Hepatocyte (in vitro differentiated cells): ENCODE measurements around the gene GLIS2. TPM values are rescaled to one million over a fixed set of nuclear protein-coding genes. Genes with fewer than 3 reads are reported as not detected.

Source experiments
- DNase-seq: peaks from one replicate; pipeline ENCODE4 v3.0.0-alpha.2; 2016; ENCODE audit warnings: low spot score
- H2AFZ ChIP-seq: fragments of 200-600 bp; sonication (generic); 2 replicates; pipeline ENCODE4 v1.6.0; 2016; ENCODE audit warnings: antibody characterized with exemption, mild to moderate bottlenecking
- H3K27ac ChIP-seq: fragments of 200-600 bp; sonication (generic); 2 replicates; pipeline ENCODE4 v1.5.1; 2016; ENCODE audit warnings: mild to moderate bottlenecking
- H3K27me3 ChIP-seq: fragments of 200-600 bp; sonication (generic); 2 replicates; pipeline ENCODE4 v1.6.1; 2016
- H3K36me3 ChIP-seq: fragments of 200-600 bp; sonication (generic); replicated peaks from 2 replicates; pipeline ENCODE4 v1.5.1; 2016; ENCODE audit warnings: low read depth; ENCODE audit not compliant: insufficient read depth
- H3K4me1 ChIP-seq: fragments of 200-600 bp; sonication (generic); 2 replicates; pipeline ENCODE4 v1.5.1; 2016; ENCODE audit warnings: mild to moderate bottlenecking, moderate library complexity; ENCODE audit not compliant: insufficient read depth
- H3K4me2 ChIP-seq: fragments of 200-600 bp; sonication (generic); 2 replicates; pipeline ENCODE4 v1.6.0; 2016
- H3K4me3 ChIP-seq: fragments of 200-600 bp; sonication (generic); 2 replicates; pipeline ENCODE4 v1.5.1; 2016; ENCODE audit warnings: mild to moderate bottlenecking
- H3K79me2 ChIP-seq: fragments of 200-600 bp; sonication (generic); 2 replicates; pipeline ENCODE4 v1.6.0; 2017; ENCODE audit warnings: mild to moderate bottlenecking
- H3K9me2 ChIP-seq: fragments of 200-600 bp; sonication (generic); replicated peaks from 2 replicates; pipeline ENCODE4 v1.6.0; 2017; ENCODE audit warnings: mild to moderate bottlenecking; ENCODE audit not compliant: insufficient read depth
- H3K9me3 ChIP-seq: fragments of 200-600 bp; sonication (generic); 2 replicates; pipeline ENCODE4 v1.5.1; 2016; ENCODE audit warnings: low read depth, mild to moderate bottlenecking
- H4K20me1 ChIP-seq: fragments of 200-600 bp; sonication (generic); 2 replicates; pipeline ENCODE4 v1.6.0; 2016; ENCODE audit warnings: mild to moderate bottlenecking; ENCODE audit not compliant: insufficient read depth, poor library complexity, severe bottlenecking
- CTCF ChIP-seq: fragments of 200-600 bp; sonication (generic); IDR thresholded peaks from 2 replicates; pipeline ENCODE4 v1.5.1; 2016; ENCODE audit warnings: antibody characterized with exemption, mild to moderate bottlenecking; ENCODE audit not compliant: poor library complexity
- EZH2 ChIP-seq: fragments of 200-600 bp; sonication (generic); IDR thresholded peaks from 2 replicates; pipeline ENCODE4 v1.6.1; 2016; ENCODE audit warnings: antibody characterized with exemption, mild to moderate bottlenecking, borderline replicate concordance
- EZH2phosphoT487 ChIP-seq: fragments of 200-600 bp; sonication (generic); IDR thresholded peaks from one replicate; pipeline ENCODE4 v1.6.1; 2018; ENCODE audit warnings: antibody characterized with exemption, mild to moderate bottlenecking, low read depth, moderate library complexity; ENCODE audit not compliant: unreplicated experiment, severe bottlenecking
- WGBS: methylation state at CpG from one replicate; pipeline ENCODE4 v1.1.6; 2016; ENCODE audit warnings: low lambda C conversion rate; ENCODE audit errors: missing lambda C conversion rate; 5-methylcytosine and 5-hydroxymethylcytosine counted together
- polyA plus RNA-seq: library from polyadenylated mRNA; unstranded; fragments of >200 nt; fragmentation: Nextera tagmentation; extraction: Ambion mirVana; gene quantifications from 2 replicates; pipeline ENCODE4 v1.2.1, GENCODE V29; 2016
- total RNA-seq: library from RNA; depleted of rRNA; stranded (reverse); fragments of >200 nt; gene quantifications from 2 replicates; pipeline ENCODE4 v1.2.3, GENCODE V29; 2014

The GLIS2 gene
- total and polyA plus RNA-seq, 2 experiments from 2014 or later, result 3.6 to 11.3 TPM

GRCh38 chr16:4378161-4378666 lies 62.3 kb downstream of the GLIS2 start:
- WGBS, result 85% methylated on average over 15 of the region's 15 CpGs
- H3K27ac ChIP-seq, result no peak overlapping the region
- H3K4me3 ChIP-seq, result no peak overlapping the region
- no peak for DNase-seq
- H3K9me3 ChIP-seq, result no peaks in the 10 kb centered on the region
- H3K79me2 ChIP-seq, result peaks cover 47% of the 10 kb centered on the region
- no peaks in the 10 kb centered on the region for H3K9me2 ChIP-seq
- no peak overlapping the region for H3K4me2 ChIP-seq
- H3K4me1 ChIP-seq, result peaks cover 39% of the 10 kb centered on the region
- TF ChIP-seq EZH2 (no peak), CTCF (no peak), EZH2phosphoT487 (no peak)
- no peaks in the 10 kb centered on the region for H3K27me3 ChIP-seq
- H2AFZ ChIP-seq, result no peak overlapping the region
- H3K36me3 ChIP-seq, result no peaks in the 10 kb centered on the region
- peaks cover 33% of the 10 kb centered on the region for H4K20me1 ChIP-seq

- Histone ChIP-seq H3K9me3 (no peaks in the 10 kb centered on the region), H3K4me1 (peaks cover 34% of the 10 kb centered on the region), H3K36me3 (no peaks in the 10 kb centered on the region), H2AFZ (no peak overlapping the region), H3K27ac (no peak overlapping the region), H3K79me2 (peaks cover 41% of the 10 kb centered on the region), H3K9me2 (no peaks in the 10 kb centered on the region), H3K4me3 (no peak overlapping the region), H3K4me2 (no peak overlapping the region), H3K27me3 (no peaks in the 10 kb centered on the region), H4K20me1 (peaks cover 27% of the 10 kb centered on the region)
- WGBS, result 95% methylated on average over 21 of the region's 21 CpGs
- no peak for DNase-seq
- TF ChIP-seq EZH2phosphoT487 (no peak), CTCF (no peak), EZH2 (no peak)
These were observed 63.3 kb downstream of the GLIS2 start for GRCh38 chr16:4378999-4379690.

- H3K36me3 ChIP-seq, result no peaks in the 10 kb centered on the region
- H3K4me2 ChIP-seq, result no peak overlapping the region
- H3K9me3 ChIP-seq, result no peaks in the 10 kb centered on the region
- H3K79me2 ChIP-seq, result peaks cover 28% of the 10 kb centered on the region
- no peak for DNase-seq
- TF ChIP-seq EZH2, result no peak
- H4K20me1 ChIP-seq, result peaks cover 21% of the 10 kb centered on the region
- peaks cover 33% of the 10 kb centered on the region for H3K4me1 ChIP-seq
- no peaks in the 10 kb centered on the region for H3K9me2 ChIP-seq
- WGBS, result 82% methylated on average over 25 of the region's 26 CpGs
- no peak overlapping the region for H2AFZ ChIP-seq
- H3K27ac ChIP-seq, result peak overlapping the region; percentile 57
- H3K4me3 ChIP-seq, result no peak overlapping the region
- H3K27me3 ChIP-seq, result no peaks in the 10 kb centered on the region
These were observed 64.5 kb downstream of the GLIS2 start for GRCh38 chr16:4380119-4381063.
